Erythroblast (primary cell): ENCODE measurements around the gene TFPT.

Experiments
- DNase-seq, 2 experiments: peaks; one replicate each; lab custom pipeline; 2025; lab: John Stamatoyannopoulos, UW
- GATA1 ChIP-seq: IDR thresholded peaks from 2 replicates; pipeline ENCODE4 v1.6.1; 2011; ENCODE audit warnings: low read depth, mild to moderate bottlenecking, control low read depth, low read length, moderate library complexity
- POLR2A ChIP-seq: IDR thresholded peaks from 2 replicates; pipeline ENCODE4 v1.6.1; 2011; ENCODE audit warnings: mild to moderate bottlenecking, low read length

TFPT gene

GRCh38 chr19:54154603-54155345, 39.3 kb upstream of the TFPT start:
- TF ChIP-seq GATA1 (no peak), POLR2A (no peak)
- DNase-seq: no peak

GRCh38 chr19:54153731-54154326, 38.4 kb upstream of the TFPT start:
- no peak for DNase-seq
- TF ChIP-seq GATA1 (no peak), POLR2A (no peak)

GRCh38 chr19:54152878-54153524, 37.5 kb upstream of the TFPT start:
- DNase-seq: no peak
- no peak for TF ChIP-seq GATA1
- no peak for TF ChIP-seq POLR2A

- no peak for TF ChIP-seq GATA1
- no peak for TF ChIP-seq POLR2A
- DNase-seq: no peak
These were observed 36.8 kb upstream of the TFPT start for GRCh38 chr19:54152267-54152666.

- TF ChIP-seq POLR2A: no peak
- TF ChIP-seq GATA1: no peak
- DNase-seq: no peak
These were observed 36.0 kb upstream of the TFPT start for GRCh38 chr19:54151362-54152035.

GRCh38 chr19:54149021-54149812, 33.8 kb upstream of the TFPT start:
- no peak for DNase-seq

GRCh38 chr19:54148158-54148557, 32.7 kb upstream of the TFPT start:
- no peak for DNase-seq
- no peak for TF ChIP-seq POLR2A
- TF ChIP-seq GATA1: no peak

More at GRCh38 chr19:54149021-54149812, 33.8 kb upstream of the TFPT start:
- no peak for TF ChIP-seq GATA1
- TF ChIP-seq POLR2A: no peak

- no peak for DNase-seq
- TF ChIP-seq GATA1: no peak
- no peak for TF ChIP-seq POLR2A
These were observed 32.2 kb upstream of the TFPT start for GRCh38 chr19:54147676-54148075.

- TF ChIP-seq POLR2A: no peak
- TF ChIP-seq GATA1: no peak
- no peak for DNase-seq
These were observed 30.2 kb upstream of the TFPT start for GRCh38 chr19:54145541-54146158.

- DNase-seq: no peak
These were observed 26.8 kb upstream of the TFPT start for GRCh38 chr19:54142166-54142780.

GRCh38 chr19:54141356-54141755, 25.9 kb upstream of the TFPT start:
- DNase-seq: no peak
- TF ChIP-seq POLR2A: no peak
- no peak for TF ChIP-seq GATA1

More at GRCh38 chr19:54142166-54142780, 26.8 kb upstream of the TFPT start:
- TF ChIP-seq POLR2A (no peak), GATA1 (no peak)
